ENCODE measurements around the gene SIRPB1. TPM values are rescaled to one million over a fixed set of nuclear protein-coding genes. Genes with fewer than 3 reads are reported as not detected.

The SIRPB1 gene
- total RNA-seq, 2 donors from 2014 or later, result 1.4 to 8.5 TPM

GRCh38 chr20:1656844-1657243 is 37.0 kb upstream of the SIRPB1 start:
- H3K9me3 ChIP-seq, result no peaks in the 10 kb centered on the region
- H3K4me1 ChIP-seq (ENCODE audit: control insufficient read depth in 1 of 2, low read depth in 2 of 2), result no peaks in the 10 kb centered on the region
- no peak for ATAC-seq (ENCODE audit: insufficient number of reproducible peaks, low FRiP score, low read depth)
- H3K4me3 ChIP-seq, result no peak overlapping the region
- no peak overlapping the region for H3K27ac ChIP-seq
- H3K36me3 ChIP-seq, result no peaks in the 10 kb centered on the region
- DNase-seq (ENCODE audit: low spot score), result no peak
- H3K27me3 ChIP-seq (replicated peaks; ENCODE audit: insufficient read depth), result no peaks in the 10 kb centered on the region
- no peak for TF ChIP-seq CTCF (IDR thresholded peaks at IDR 0.05)

GRCh38 chr20:1654996-1655395 is 35.2 kb upstream of the SIRPB1 start:
- H3K4me1 ChIP-seq (ENCODE audit: control insufficient read depth in 1 of 2, low read depth in 2 of 2), result no peaks in the 10 kb centered on the region

GRCh38 chr20:1652960-1653359 is 33.2 kb upstream of the SIRPB1 start:
- Histone ChIP-seq H3K36me3 (no peaks in the 10 kb centered on the region), H3K27ac (no peak overlapping the region), H3K4me3 (no peak overlapping the region), H3K9me3 (no peaks in the 10 kb centered on the region), H3K27me3 (replicated peaks; ENCODE audit: insufficient read depth) (no peaks in the 10 kb centered on the region), H3K4me1 (ENCODE audit: control insufficient read depth in 1 of 2, low read depth in 2 of 2) (no peaks in the 10 kb centered on the region)
- TF ChIP-seq CTCF (IDR thresholded peaks at IDR 0.05), result no peak
- ATAC-seq (ENCODE audit: insufficient number of reproducible peaks, low FRiP score, low read depth) (no peak), DNase-seq (ENCODE audit: low spot score) (no peak)

More at GRCh38 chr20:1654996-1655395, 35.2 kb upstream of the SIRPB1 start:
- ATAC-seq (ENCODE audit: insufficient number of reproducible peaks, low FRiP score, low read depth), result no peak
- Histone ChIP-seq H3K9me3 (no peaks in the 10 kb centered on the region), H3K27me3 (replicated peaks; ENCODE audit: insufficient read depth) (no peaks in the 10 kb centered on the region), H3K36me3 (no peaks in the 10 kb centered on the region), H3K4me3 (no peak overlapping the region), H3K27ac (no peak overlapping the region)
- TF ChIP-seq CTCF (IDR thresholded peaks at IDR 0.05), result no peak
- DNase-seq (ENCODE audit: low spot score), result no peak

- Histone ChIP-seq H3K27me3 (replicated peaks; ENCODE audit: insufficient read depth) (no peaks in the 10 kb centered on the region), H3K36me3 (no peaks in the 10 kb centered on the region), H3K4me3 (no peak overlapping the region), H3K4me1 (ENCODE audit: control insufficient read depth in 1 of 2, low read depth in 2 of 2) (no peaks in the 10 kb centered on the region), H3K27ac (no peak overlapping the region), H3K9me3 (no peaks in the 10 kb centered on the region)
- TF ChIP-seq CTCF (IDR thresholded peaks at IDR 0.05), result no peak
- DNase-seq (ENCODE audit: low spot score), result no peak
- no peak for ATAC-seq (ENCODE audit: insufficient number of reproducible peaks, low FRiP score, low read depth)
Observed at GRCh38 chr20:1652104-1652503, 32.3 kb upstream of the SIRPB1 start.

GRCh38 chr20:1651268-1652058 is 31.7 kb upstream of the SIRPB1 start:
- H3K4me1 ChIP-seq (ENCODE audit: control insufficient read depth in 1 of 2, low read depth in 2 of 2), result no peaks in the 10 kb centered on the region
- no peak for ATAC-seq (ENCODE audit: insufficient number of reproducible peaks, low FRiP score, low read depth)
- TF ChIP-seq CTCF (IDR thresholded peaks at IDR 0.05), result no peak

More at GRCh38 chr20:1651268-1652058, 31.7 kb upstream of the SIRPB1 start:
- Histone ChIP-seq H3K27me3 (replicated peaks; ENCODE audit: insufficient read depth) (no peaks in the 10 kb centered on the region), H3K4me3 (no peak overlapping the region), H3K9me3 (no peaks in the 10 kb centered on the region), H3K27ac (no peak overlapping the region), H3K36me3 (no peaks in the 10 kb centered on the region)
- DNase-seq (ENCODE audit: low spot score), result no peak

Data from thoracic aorta (tissue), 2 donors.